NCI-H1417 treated with DMSO at 0.1 percent for 48 hours (cell line): Measurements from ENCODE around the gene TCHP.

Experiments used
- DNase-seq: peaks from one replicate; lab custom pipeline; 2025; lab: John Stamatoyannopoulos, UW

Gene TCHP

DNA sequence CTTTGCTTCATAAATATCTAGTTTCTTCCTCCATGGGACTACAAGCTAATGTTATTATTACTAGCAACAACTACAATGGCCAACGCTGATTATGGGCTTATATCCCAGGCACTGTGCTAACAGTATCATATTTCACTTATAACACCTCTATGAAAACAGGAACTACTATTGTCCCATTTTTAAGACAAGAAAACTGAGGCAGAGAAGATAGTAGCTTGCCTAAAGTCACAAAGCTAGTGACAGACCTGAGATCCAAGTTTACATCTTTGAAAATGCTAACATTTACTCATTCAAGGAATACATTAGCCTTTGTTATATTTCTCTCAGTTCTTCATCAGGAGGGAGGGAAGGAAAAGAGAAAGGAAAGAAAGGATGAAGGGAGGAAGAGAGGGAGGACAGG, 63.3 kb downstream of the TCHP start:
- no peak for DNase-seq

DNA sequence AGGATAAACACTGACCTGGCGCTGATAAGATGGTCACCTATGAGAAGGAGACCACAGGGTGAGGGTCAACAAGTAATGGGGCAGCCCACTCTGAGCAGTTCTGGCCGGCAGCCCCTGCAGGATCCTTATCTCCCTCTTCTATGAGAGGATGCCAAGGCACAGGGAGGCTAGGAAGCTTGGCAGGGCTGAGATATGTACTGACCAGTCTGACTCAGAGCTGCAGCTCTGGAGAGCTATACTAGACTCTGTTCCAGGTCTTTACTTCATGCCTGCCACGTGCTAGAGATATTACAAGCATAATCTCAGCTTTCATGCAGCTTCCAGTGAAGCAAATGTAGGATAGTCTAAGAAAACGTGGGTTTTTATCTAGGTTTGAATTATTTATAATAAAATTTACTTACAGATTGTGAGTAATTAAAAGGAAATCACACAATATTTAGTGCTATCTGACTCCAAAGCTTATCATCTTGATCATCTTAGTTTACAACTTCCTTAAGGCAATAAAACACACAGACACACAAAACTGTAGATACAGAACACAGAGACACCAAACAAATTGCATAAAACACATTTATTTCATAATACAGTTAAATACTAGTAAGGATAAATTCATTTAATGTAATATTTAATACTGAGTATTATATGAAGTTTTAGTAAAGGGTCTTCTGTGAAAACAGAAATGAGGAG, 63.8 kb downstream of the TCHP start:
- no peak for DNase-seq

DNA sequence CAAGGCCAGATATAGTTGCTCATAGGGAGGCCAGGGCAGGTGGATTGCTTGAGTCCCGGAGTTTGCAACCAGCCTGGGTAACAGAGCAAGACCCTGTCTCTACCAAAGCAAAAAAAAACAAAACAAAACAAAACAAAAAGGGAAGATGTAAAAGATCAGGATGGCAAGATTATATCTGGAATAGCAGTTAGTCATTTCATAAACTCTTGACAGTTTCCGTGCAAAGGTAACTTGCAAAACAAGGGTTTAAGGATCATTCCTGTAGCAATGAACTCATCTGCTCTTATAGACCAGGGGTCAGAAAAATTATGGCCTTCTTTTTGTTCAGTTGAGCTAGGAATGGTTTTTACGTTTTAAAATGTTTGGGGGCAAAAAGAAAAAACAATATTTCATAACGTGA, 66.5 kb downstream of the TCHP start:
- DNase-seq = no peak

DNA sequence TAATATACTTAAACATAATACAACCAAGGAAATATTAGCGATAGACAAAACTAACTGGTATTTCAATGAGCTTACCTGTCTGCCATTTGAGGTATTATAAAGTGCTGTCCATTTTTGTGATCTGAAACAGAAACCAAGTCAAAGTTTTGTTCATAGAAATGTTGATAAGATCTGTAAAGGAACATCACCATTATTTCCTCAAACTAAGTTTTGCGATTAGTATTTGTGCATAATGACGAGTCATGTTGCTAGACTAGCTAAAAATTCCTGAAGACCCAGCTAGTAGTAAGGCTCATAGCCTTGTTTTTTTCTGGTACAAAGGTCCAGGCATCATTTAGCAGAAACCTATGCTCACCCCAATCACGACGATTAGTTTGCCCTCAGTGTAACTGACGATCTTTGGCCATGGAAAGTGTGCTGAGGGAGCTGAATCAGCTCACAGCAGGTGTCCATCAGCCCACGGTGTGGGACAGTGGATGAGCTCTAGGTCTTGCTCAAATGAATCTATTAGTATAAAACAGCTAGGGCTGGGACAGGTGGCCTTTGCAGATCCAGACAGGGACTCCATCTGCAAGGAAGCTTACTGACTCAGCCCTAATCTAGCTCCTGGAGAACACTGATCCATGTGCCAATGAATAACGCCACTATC, 67.4 kb downstream of the TCHP start:
- DNase-seq = no peak
